ENCODE data around the gene YPEL1. TPM values are rescaled to one million over a fixed set of nuclear protein-coding genes. Genes with fewer than 3 reads are reported as not detected.

The YPEL1 gene
- total and polyA plus RNA-seq, 2 of the 8 experiments (the other 6 are each of a cell fraction or from before 2014, with no cell fraction given) = 6.0 to 6.7 TPM

GRCh38 chr22:21682385-21683175, 53.0 kb downstream of the YPEL1 start:
- Histone ChIP-seq H3K4me2 (ENCODE audit: insufficient read depth in 1 of 2, low read depth in 2 of 2, low read length in 2 of 2) (no peak overlapping the region), H3K9ac (replicated peaks in 1 of 4; ENCODE audit: extremely low read depth in 1 of 4, low read depth in 3 of 4, low read length in 3 of 4) (no peak overlapping the region), H3K27ac (ENCODE audit: low read depth, low read length) (no peak overlapping the region), H3K14ac (ENCODE audit: insufficient read length) (no peak overlapping the region), H2BK20ac (ENCODE audit: low read length) (no peak overlapping the region), H2AFZ (ENCODE audit: low read length) (no peak overlapping the region), H3K23ac (ENCODE audit: insufficient read length) (no peak overlapping the region), H3K23me2 (ENCODE audit: low read depth, low read length) (no peaks in the 10 kb centered on the region), H2BK15ac (ENCODE audit: low read length) (no peak overlapping the region), H2BK12ac (ENCODE audit: low read depth, low read length) (no peak overlapping the region), H3K36me3 (ENCODE audit: control insufficient read depth in 2 of 4, insufficient read depth in 4 of 4, low read length in 3 of 4) (peaks cover 0 to 2% (median 0%) of the 10 kb centered on the region in 4 experiments; a peak in 4 of 8 replicates), H4K20me1 (replicated peaks in 1 of 2; ENCODE audit: control insufficient read depth in 1 of 2, insufficient read depth in 2 of 2, low read length in 2 of 2) (peaks cover 2 to 9% of the 10 kb centered on the region in 2 experiments), H3K4me1 (replicated peaks in 1 of 4; ENCODE audit: control insufficient read depth in 3 of 4, insufficient read depth in 4 of 4, low read length in 3 of 4) (no peaks in the 10 kb centered on the region), H4K8ac (ENCODE audit: extremely low read depth, insufficient read depth, low read length) (no peak overlapping the region), H3K9me3 (ENCODE audit: insufficient read depth in 2 of 2, low read depth in 1 of 2, low read length in 1 of 2) (peaks cover 0 to 4% of the 10 kb centered on the region in 2 experiments; a peak in 1 of 4 replicates), H3K79me2 (ENCODE audit: control insufficient read depth in 1 of 2, insufficient read depth in 2 of 2, low read length in 2 of 2) (no peaks in the 10 kb centered on the region), H2BK120ac (replicated peaks; ENCODE audit: low read depth, low read length) (no peak overlapping the region), H3K4ac (replicated peaks; ENCODE audit: insufficient read length, low read depth, low read length) (no peak overlapping the region), H2BK5ac (ENCODE audit: low read depth, low read length) (no peak overlapping the region), H4K5ac (ENCODE audit: insufficient read length, low read depth, low read length) (no peak overlapping the region), H3K18ac (ENCODE audit: extremely low read depth, low read length) (no peak overlapping the region), H3K27me3 (replicated peaks in 1 of 4; ENCODE audit: control insufficient read depth in 3 of 4, extremely low read depth in 1 of 4, insufficient read depth in 3 of 4, low read length in 3 of 4) (no peaks in the 10 kb centered on the region), H3K4me3 (ENCODE audit: extremely low read depth in 1 of 4, insufficient read depth in 2 of 4, low read depth in 3 of 4, low read length in 4 of 4) (no peak overlapping the region), H4K91ac (replicated peaks; ENCODE audit: insufficient read length, low read length) (no peak overlapping the region), H3K56ac (replicated peaks; ENCODE audit: insufficient read length, low read depth, low read length) (no peak overlapping the region), H3K79me1 (ENCODE audit: low read depth, low read length) (no peaks in the 10 kb centered on the region), H2AK5ac (ENCODE audit: low read depth, low read length) (no peak overlapping the region)
- DNase-seq (ENCODE audit: low read depth in 1 of 2, low spot score in 2 of 2) (no peak), FAIRE-seq (no peak)
- ChIA-PET CTCF (ENCODE audit: partially characterized antibody) (interaction anchor here (0.9 to 1.9 kb wide), 3 partner anchors 9 to 265 kb away, joined by 3 to 4 read pairs (median 3); no protein-coding TSS in a partner anchor), POLR2A (ENCODE audit: partially characterized antibody) (interaction anchor here (0.5 to 1.6 kb wide), 4 partner anchors 18 to 283 kb away, joined by 3 to 4 read pairs (median 3); no protein-coding TSS in a partner anchor)
- 93% methylated on average over 19 of the region's 20 CpGs; no CpG with 5 or more reads in 1 of the 2 experiments for WGBS, 2 experiments (ENCODE audit: extremely low coverage in 1 of 2, insufficient coverage in 1 of 2, insufficient read length in 1 of 2, insufficient replicate concordance in 2 of 2, low coverage in 1 of 2, low lambda C conversion rate in 2 of 2, missing lambda C conversion rate in 1 of 2)

Data from H1 (cell line).